Measurements from ENCODE around the gene GVQW3.

GRCh38 chr11:76365038-76365679 lies 16.0 kb upstream of the GVQW3 start:
- TF ChIP-seq, protein P1, sequence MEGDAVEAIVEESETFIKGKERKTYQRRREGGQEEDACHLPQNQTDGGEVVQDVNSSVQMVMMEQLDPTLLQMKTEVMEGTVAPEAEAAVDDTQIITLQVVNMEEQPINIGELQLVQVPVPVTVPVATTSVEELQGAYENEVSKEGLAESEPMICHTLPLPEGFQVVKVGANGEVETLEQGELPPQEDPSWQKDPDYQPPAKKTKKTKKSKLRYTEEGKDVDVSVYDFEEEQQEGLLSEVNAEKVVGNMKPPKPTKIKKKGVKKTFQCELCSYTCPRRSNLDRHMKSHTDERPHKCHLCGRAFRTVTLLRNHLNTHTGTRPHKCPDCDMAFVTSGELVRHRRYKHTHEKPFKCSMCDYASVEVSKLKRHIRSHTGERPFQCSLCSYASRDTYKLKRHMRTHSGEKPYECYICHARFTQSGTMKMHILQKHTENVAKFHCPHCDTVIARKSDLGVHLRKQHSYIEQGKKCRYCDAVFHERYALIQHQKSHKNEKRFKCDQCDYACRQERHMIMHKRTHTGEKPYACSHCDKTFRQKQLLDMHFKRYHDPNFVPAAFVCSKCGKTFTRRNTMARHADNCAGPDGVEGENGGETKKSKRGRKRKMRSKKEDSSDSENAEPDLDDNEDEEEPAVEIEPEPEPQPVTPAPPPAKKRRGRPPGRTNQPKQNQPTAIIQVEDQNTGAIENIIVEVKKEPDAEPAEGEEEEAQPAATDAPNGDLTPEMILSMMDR (optimal IDR thresholded peaks at IDR 0.05 in 1 of 3, IDR thresholded peaks at IDR 0.05 in 1 of 3, conservative IDR thresholded peaks at IDR 0.05 in 1 of 3; ENCODE audit: extremely low read depth in 1 of 3, insufficient read depth in 2 of 3, low read length in 3 of 3) = no peak
- no peak for TF ChIP-seq EZH2 (IDR thresholded peaks at IDR 0.05; ENCODE audit: low read length)
